GM23338 (cell line): ENCODE results near the gene ATP6V0C. TPM values are rescaled to one million over a fixed set of nuclear protein-coding genes. Genes with fewer than 3 reads are reported as not detected.
A peak's percentile ranks its signal among the peaks of the same experiment; 100 is the strongest.

Source experiments
- ATAC-seq: fragments of 200-7000 bp; cut with Tn5 transposase; 3 replicates; pipeline ENCODE4 v1.9.1; 2020
- DNase-seq: peaks from one replicate; pipeline ENCODE4 v3.0.0-alpha.2; 2015; ENCODE audit warnings: low spot score
- H2AFZ ChIP-seq: fragments of 200-600 bp; sonication (generic); 2 replicates; pipeline ENCODE4 v1.8.0; 2016; ENCODE audit warnings: antibody characterized with exemption, mild to moderate bottlenecking, moderate library complexity
- H3F3A ChIP-seq: fragments of 200-600 bp; sonication (generic); replicated peaks from 2 replicates; pipeline ENCODE4 v1.8.0; 2017; ENCODE audit warnings: antibody characterized with exemption, mixed run types, low read depth
- H3K27ac ChIP-seq: fragments of 200-600 bp; sonication (generic); 2 replicates; pipeline ENCODE4 v1.6.1; 2016; ENCODE audit warnings: low read depth
- H3K27me3 ChIP-seq: fragments of 200-600 bp; sonication (generic); 2 replicates; pipeline ENCODE4 v1.8.0; 2016; ENCODE audit warnings: mild to moderate bottlenecking, mixed run types, moderate library complexity; ENCODE audit not compliant: insufficient read depth
- H3K36me3 ChIP-seq: fragments of 200-600 bp; sonication (generic); 2 replicates; pipeline ENCODE4 v1.8.0; 2016; ENCODE audit warnings: mild to moderate bottlenecking; ENCODE audit not compliant: insufficient read depth
- H3K4me1 ChIP-seq: fragments of 200-600 bp; sonication (generic); 2 replicates; pipeline ENCODE4 v1.8.0; 2016; ENCODE audit warnings: mild to moderate bottlenecking, moderate library complexity; ENCODE audit not compliant: insufficient read depth
- H3K4me2 ChIP-seq: fragments of 200-600 bp; sonication (generic); 2 replicates; pipeline ENCODE4 v1.7.1; 2017; ENCODE audit warnings: mixed run types
- H3K4me3 ChIP-seq: fragments of 200-600 bp; sonication (generic); 2 replicates; pipeline ENCODE4 v1.6.1; 2016; ENCODE audit warnings: mixed run types
- H3K79me2 ChIP-seq: fragments of 200-600 bp; sonication (generic); replicated peaks from 2 replicates; pipeline ENCODE4 v1.8.0; 2017; ENCODE audit warnings: mild to moderate bottlenecking; ENCODE audit not compliant: insufficient read depth
- H3K9me2 ChIP-seq: fragments of 200-600 bp; sonication (generic); 2 replicates; pipeline ENCODE4 v1.8.0; 2017; ENCODE audit not compliant: insufficient read depth
- H4K20me1 ChIP-seq: fragments of 200-600 bp; sonication (generic); replicated peaks from 2 replicates; pipeline ENCODE4 v1.8.0; 2017; ENCODE audit warnings: mild to moderate bottlenecking; ENCODE audit not compliant: insufficient read depth
- H3K27ac Mint-ChIP-seq: 2 replicates; pipeline ENCODE4 v1.8.0; 2020; ENCODE audit warnings: inconsistent platforms, mild to moderate bottlenecking, moderate library complexity, mixed read lengths
- H3K27me3 Mint-ChIP-seq: 3 replicates; pipeline ENCODE4 v1.8.0; 2022; ENCODE audit warnings: low read depth, mild to moderate bottlenecking, moderate library complexity, mixed read lengths, inconsistent platforms; ENCODE audit not compliant: insufficient read depth, poor library complexity
- H3K36me3 Mint-ChIP-seq: 3 replicates; pipeline ENCODE4 v1.8.0; 2021; ENCODE audit warnings: low read depth, mild to moderate bottlenecking, inconsistent platforms, moderate library complexity, mixed read lengths
- H3K4me1 Mint-ChIP-seq: 3 replicates; pipeline ENCODE4 v1.8.0; 2020; ENCODE audit warnings: mild to moderate bottlenecking, inconsistent platforms, mixed read lengths
- H3K4me3 Mint-ChIP-seq: 3 replicates; pipeline ENCODE4 v1.8.0; 2021; ENCODE audit warnings: moderate library complexity, mild to moderate bottlenecking, inconsistent platforms, mixed read lengths
- H3K9me3 Mint-ChIP-seq: 3 replicates; pipeline ENCODE4 v1.8.0; 2020; ENCODE audit warnings: moderate library complexity, mild to moderate bottlenecking, inconsistent platforms, mixed read lengths
- CREB1 ChIP-seq: fragments of 250-450 bp; sonication (Bioruptor Pico); IDR thresholded peaks from 2 replicates; pipeline ENCODE4 v1.5.0; 2020; ENCODE audit warnings: low read depth, mild to moderate bottlenecking, moderate library complexity
- ETS1 ChIP-seq: IDR thresholded peaks from 2 replicates; pipeline ENCODE4 v1.6.1; 2016; ENCODE audit warnings: antibody characterized with exemption
- POLR2AphosphoS5 ChIP-seq: IDR thresholded peaks from 2 replicates; pipeline ENCODE4 v1.6.1; 2016; ENCODE audit warnings: antibody characterized with exemption, low read depth
- ZNF114 ChIP-seq: fragments of 250-450 bp; sonication (Bioruptor Pico); IDR thresholded peaks from 2 replicates; pipeline ENCODE4 v1.5.0; 2020; ENCODE audit warnings: mild to moderate bottlenecking, moderate library complexity
- ZNF462 ChIP-seq: fragments of 250-450 bp; sonication (Bioruptor Pico); IDR thresholded peaks from 2 replicates; pipeline ENCODE4 v1.5.0; 2020; ENCODE audit warnings: mild to moderate bottlenecking, moderate library complexity
- polyA plus RNA-seq: library from polyadenylated mRNA; unstranded; fragments of >200 nt; fragmentation: Nextera tagmentation; extraction: Ambion mirVana; gene quantifications from 2 replicates; pipeline ENCODE4 v1.2.1, GENCODE V29; 2016
- total RNA-seq: library from RNA; depleted of rRNA; stranded (reverse); fragments of >200 nt; shearing (Covaris generic); gene quantifications from 2 replicates; pipeline ENCODE4 v1.2.3, GENCODE V29; 2014
- TF ChIP-seq, protein P1 (sequence below): IDR thresholded peaks from one replicate; pipeline ENCODE4 v1.6.1; 2018; ENCODE audit warnings: antibody characterized with exemption; ENCODE audit not compliant: unreplicated experiment

ATP6V0C gene
- total and polyA plus RNA-seq, 2 experiments from 2014 or later: 98.2 to 162 TPM

DNA sequence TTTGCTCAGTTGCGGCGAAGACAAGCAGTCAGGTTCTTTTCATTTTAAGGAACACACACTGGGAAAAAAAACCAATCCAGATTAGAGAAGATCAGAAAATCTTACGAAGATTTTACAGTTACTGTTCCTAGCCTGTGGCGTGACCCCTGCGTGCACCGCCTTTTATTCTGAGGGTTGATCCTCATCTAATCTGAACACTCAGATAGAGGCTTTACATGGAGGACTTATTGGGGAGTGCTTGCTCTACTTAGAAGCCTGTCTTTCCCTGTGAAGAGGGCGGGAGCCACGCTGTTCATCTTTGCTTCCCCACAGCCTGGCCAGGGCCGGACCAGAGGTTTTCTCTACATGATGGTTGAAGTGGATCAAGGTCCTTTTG lies 37.4 kb upstream of the ATP6V0C start:
- peak overlapping the region; percentile 75 for H3K4me3 Mint-ChIP-seq
- H3K36me3 Mint-ChIP-seq: no peaks in the 10 kb centered on the region; the same call in 2 of the 3 replicates
- no peaks in the 10 kb centered on the region for H3K36me3 ChIP-seq
- H4K20me1 ChIP-seq: peaks cover 32% of the 10 kb centered on the region
- no peaks in the 10 kb centered on the region for H3K9me2 ChIP-seq
- peaks cover 8% of the 10 kb centered on the region for H3K4me1 ChIP-seq
- DNase-seq (no peak), ATAC-seq (no peak)
- peak overlapping the region; percentile 72 for H3K4me3 ChIP-seq
- peaks cover 45% of the 10 kb centered on the region for H3K27me3 ChIP-seq
- peaks cover 10% of the 10 kb centered on the region; the same call in 2 of the 3 replicates for H3K4me1 Mint-ChIP-seq
- peaks cover 34% of the 10 kb centered on the region for H3K27me3 Mint-ChIP-seq
- TF ChIP-seq ETS1 (no peak), POLR2AphosphoS5 (no peak), ZNF462 (CRISPR knock-in tag) (no peak), CREB1 (CRISPR knock-in tag) (no peak), ZNF114 (CRISPR knock-in tag) (no peak)
- TF ChIP-seq, protein P1, sequence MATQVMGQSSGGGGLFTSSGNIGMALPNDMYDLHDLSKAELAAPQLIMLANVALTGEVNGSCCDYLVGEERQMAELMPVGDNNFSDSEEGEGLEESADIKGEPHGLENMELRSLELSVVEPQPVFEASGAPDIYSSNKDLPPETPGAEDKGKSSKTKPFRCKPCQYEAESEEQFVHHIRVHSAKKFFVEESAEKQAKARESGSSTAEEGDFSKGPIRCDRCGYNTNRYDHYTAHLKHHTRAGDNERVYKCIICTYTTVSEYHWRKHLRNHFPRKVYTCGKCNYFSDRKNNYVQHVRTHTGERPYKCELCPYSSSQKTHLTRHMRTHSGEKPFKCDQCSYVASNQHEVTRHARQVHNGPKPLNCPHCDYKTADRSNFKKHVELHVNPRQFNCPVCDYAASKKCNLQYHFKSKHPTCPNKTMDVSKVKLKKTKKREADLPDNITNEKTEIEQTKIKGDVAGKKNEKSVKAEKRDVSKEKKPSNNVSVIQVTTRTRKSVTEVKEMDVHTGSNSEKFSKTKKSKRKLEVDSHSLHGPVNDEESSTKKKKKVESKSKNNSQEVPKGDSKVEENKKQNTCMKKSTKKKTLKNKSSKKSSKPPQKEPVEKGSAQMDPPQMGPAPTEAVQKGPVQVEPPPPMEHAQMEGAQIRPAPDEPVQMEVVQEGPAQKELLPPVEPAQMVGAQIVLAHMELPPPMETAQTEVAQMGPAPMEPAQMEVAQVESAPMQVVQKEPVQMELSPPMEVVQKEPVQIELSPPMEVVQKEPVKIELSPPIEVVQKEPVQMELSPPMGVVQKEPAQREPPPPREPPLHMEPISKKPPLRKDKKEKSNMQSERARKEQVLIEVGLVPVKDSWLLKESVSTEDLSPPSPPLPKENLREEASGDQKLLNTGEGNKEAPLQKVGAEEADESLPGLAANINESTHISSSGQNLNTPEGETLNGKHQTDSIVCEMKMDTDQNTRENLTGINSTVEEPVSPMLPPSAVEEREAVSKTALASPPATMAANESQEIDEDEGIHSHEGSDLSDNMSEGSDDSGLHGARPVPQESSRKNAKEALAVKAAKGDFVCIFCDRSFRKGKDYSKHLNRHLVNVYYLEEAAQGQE: no peak
- H3K9me3 Mint-ChIP-seq: no peaks in the 10 kb centered on the region
- peak overlapping the region; percentile 86 for H3K4me2 ChIP-seq
- peaks cover 16% of the 10 kb centered on the region for H3F3A ChIP-seq
- no peak overlapping the region for H3K27ac Mint-ChIP-seq
- peaks cover 14% of the 10 kb centered on the region for H3K79me2 ChIP-seq
- no peak overlapping the region for H2AFZ ChIP-seq
- H3K27ac ChIP-seq: no peak overlapping the region
